Neuron (in vitro differentiated cells): ENCODE measurements around the gene TIMM10.

Source experiments
- H2AFZ ChIP-seq: one replicate; pipeline ENCODE4 v1.6.1; 2013; ENCODE audit warnings: low read depth, mild to moderate bottlenecking, inconsistent platforms, low read length, moderate library complexity
- H3K27me3 ChIP-seq: one replicate; pipeline ENCODE4 v1.6.1; 2013; ENCODE audit warnings: low read length; ENCODE audit not compliant: insufficient read depth
- H3K36me3 ChIP-seq: one replicate; pipeline ENCODE4 v1.6.1; 2013; ENCODE audit warnings: low read length; ENCODE audit not compliant: insufficient read depth
- H3K4me1 ChIP-seq: one replicate; pipeline ENCODE4 v1.6.1; 2013; ENCODE audit warnings: low read length; ENCODE audit not compliant: insufficient read depth
- H3K4me3 ChIP-seq: 2 replicates; pipeline ENCODE4 v1.5.1; 2013; ENCODE audit warnings: mild to moderate bottlenecking, low read length, moderate library complexity
- H3K9me3 ChIP-seq: one replicate; pipeline ENCODE4 v1.6.1; 2013; ENCODE audit warnings: low read length

Gene TIMM10

DNA sequence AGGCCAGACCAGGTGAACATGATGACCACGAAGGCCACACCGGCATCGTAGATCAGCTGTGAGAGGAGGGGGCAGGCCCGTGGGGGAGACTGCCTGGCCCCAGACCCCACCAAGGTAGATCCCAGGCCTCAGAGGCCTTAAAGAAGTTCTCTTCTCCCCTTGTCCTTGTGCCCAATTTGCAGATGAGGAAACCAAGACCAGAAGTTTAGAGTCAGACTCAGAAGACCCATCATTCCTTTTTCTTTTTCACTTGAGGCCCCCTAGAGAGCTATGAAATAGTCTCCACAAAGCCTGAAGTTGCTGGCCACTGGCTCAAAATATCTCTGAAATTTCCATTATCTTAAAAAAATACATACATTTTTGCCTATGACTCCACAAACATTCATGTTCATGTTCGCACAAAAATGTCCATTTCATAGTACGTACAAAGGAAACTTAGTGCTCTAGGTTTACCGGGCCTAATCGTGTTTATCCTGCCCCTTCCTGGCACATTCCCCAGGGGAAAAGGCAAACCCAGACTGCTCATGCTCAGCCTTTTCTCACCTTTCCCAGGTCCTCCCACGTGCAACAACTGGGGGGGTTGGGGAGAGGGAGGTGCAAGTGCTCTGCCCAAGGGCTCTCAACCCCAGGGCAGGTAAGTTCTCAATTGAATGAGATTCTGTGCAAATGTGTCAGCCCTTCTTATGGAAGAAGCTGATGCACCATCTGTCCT is 34.3 kb downstream of the TIMM10 start:
- H3K9me3 ChIP-seq, result no peaks in the 10 kb centered on the region
- H3K36me3 ChIP-seq, result no peaks in the 10 kb centered on the region
- no peak overlapping the region for H3K4me3 ChIP-seq
- H3K4me1 ChIP-seq, result peaks cover 11% of the 10 kb centered on the region
- H3K27me3 ChIP-seq, result no peaks in the 10 kb centered on the region
- no peak overlapping the region for H2AFZ ChIP-seq

DNA sequence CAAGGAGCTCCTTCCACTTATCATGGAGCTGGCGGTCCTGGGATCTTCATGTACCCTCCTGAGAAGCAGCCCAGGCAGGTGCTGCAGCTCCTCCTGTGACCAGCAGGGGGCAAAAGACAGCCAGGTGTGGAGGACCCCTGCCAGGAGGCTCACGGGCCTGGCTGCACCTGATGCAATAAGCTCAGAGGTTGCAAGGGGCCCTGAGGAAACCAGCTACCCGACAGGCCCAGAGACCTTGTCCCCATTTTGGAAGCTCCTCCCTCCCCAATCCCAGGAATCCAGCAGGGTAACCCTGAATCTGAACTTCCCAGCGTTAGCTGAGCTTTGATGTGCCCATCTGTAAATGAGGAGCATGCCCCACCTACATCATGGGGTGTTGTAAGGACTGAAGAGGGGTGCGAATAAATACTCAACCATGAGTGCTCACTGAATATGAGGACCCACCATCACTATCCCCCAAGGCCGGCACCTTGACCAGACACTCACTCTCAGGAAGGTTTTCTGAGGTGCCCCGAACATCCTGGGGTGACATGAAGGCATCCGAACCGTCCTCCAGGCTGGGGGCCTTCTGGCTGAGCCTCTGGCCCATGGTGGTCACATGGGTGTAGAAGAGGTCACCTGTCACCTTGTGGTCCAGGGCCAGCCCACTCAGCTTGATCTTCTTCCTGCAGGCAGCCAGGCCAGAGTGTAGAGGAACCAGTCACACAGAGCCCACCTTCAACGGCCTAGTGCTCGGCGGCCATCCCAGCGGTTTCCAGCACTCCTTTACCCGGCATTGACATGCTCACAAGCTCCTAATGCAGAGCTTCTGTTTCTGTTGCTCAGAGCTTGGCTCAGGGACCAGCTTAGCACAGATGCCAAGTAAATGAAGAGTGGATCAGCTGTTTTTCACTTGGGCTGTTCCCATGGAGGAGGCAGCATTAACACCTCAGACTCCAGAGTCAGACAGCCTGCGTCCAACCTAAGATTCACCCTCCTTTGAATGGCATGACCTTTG is 36.7 kb downstream of the TIMM10 start:
- Histone ChIP-seq H3K4me1 (peaks cover 1% of the 10 kb centered on the region), H3K4me3 (no peak overlapping the region), H3K36me3 (no peaks in the 10 kb centered on the region), H3K9me3 (no peaks in the 10 kb centered on the region), H3K27me3 (no peaks in the 10 kb centered on the region), H2AFZ (no peak overlapping the region)

DNA sequence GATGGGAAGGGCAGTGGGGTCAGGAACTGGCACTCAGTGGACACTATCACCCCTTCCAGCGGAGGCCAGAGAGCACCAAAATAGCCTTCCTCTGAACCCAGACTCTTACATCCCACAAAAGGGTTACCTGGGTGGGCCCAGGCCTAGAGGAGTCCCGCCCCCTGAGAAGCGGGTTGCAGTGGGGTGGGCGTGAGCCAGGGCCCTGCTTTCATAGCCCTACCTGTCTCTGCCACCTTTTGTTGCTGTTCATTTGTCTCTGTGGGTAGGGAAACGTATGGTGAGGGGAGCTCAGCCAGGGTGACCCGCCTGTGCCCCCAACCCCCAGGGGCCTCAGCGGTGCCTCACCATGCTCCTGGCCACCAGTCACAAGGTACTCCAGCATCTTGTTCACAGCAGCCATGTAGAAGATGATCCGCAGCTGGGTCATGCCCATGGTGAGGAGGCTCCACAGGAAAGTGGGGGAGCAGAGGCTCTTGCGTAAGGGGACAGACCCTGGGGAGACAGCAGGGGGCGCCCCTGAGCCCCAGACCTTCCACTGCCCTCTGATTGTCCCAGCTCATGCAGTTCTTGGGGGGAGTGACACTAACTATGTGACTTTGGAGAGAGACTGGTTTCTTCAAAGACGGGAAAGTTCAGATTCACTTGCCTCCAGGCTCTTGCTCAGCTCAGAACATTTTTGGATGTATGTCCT is 39.0 kb downstream of the TIMM10 start:
- Histone ChIP-seq H3K9me3 (no peaks in the 10 kb centered on the region), H3K27me3 (no peaks in the 10 kb centered on the region), H3K4me3 (no peak overlapping the region), H3K36me3 (no peaks in the 10 kb centered on the region), H3K4me1 (peaks cover 6% of the 10 kb centered on the region), H2AFZ (no peak overlapping the region)

DNA sequence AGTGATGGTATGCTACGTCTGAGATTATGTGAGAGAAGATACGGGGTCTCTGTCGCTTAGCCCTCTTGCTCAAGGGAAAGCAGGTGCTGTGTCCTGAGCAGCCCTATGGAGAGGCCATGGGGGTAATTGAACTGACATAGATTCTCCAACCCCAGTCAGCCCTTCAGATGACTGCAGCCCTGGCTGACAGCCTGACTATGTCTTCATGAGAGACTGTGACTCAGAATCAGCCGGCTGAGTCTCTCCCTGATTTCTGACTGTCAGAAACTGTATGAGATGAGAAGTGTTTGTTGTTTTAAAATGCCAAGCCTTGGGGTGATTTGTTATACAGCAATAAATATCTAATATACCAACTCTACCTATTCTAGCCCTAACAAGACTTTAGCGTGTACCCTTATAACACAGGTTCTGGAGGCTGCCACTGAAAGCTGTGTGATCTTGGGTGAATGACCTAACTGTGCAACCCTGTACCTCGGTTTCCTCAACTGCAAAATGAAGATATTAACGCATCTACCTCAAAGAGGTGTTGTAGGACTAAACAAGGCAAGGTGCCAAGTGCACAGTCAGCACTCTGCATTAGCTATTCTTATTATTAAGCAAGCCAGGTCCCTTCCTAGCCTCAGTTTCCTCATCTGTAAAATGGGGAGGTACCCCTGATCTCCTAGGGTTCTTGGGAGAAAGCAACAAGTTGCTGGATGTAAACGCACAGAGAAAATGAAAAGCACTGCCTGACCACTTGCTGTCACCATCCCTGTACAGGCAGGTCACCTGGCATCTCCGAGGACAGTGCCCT is 39.9 kb downstream of the TIMM10 start:
- H3K4me1 ChIP-seq, result peaks cover 6% of the 10 kb centered on the region
- H3K27me3 ChIP-seq, result no peaks in the 10 kb centered on the region
- no peak overlapping the region for H2AFZ ChIP-seq
- no peak overlapping the region for H3K4me3 ChIP-seq
- H3K9me3 ChIP-seq, result no peaks in the 10 kb centered on the region
- no peaks in the 10 kb centered on the region for H3K36me3 ChIP-seq

DNA sequence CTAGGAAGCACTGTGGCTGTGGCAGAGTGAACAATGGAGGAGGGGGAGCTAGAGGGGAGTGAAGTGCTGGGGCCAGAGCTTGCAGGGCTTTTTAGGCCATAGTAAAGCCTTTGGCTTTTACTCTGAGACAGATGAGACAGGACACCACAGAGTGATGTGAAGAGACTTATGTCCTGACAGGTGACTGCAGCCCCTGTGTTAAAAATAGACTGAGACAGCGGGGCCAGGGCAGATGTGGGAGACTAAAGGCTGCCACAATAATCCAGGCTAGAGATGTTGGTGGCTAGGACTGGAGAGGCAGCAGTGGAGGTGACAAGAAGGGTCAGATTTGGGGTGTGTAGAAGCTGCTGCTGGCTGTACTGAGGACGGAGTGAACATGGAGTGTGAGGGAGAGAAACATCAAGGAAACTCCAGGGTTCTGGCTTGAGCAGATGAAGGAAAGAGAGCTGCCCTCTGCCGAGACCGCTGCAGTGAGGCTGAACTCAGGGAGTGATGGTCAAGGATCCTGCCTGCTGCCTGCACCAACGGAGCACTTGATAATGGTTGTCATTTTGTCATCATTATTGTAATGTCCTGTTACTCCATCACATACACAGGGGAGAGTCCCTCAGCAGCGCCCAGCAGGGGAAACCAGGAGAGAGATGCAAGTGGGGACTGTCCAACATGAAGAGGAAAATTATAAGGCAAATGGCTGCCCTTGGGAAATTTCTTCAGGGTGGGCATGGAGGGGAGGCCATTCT is 42.5 kb downstream of the TIMM10 start:
- no peaks in the 10 kb centered on the region for H3K27me3 ChIP-seq
- peaks cover 12% of the 10 kb centered on the region for H3K4me1 ChIP-seq
- no peak overlapping the region for H3K4me3 ChIP-seq
- H2AFZ ChIP-seq, result no peak overlapping the region
- no peaks in the 10 kb centered on the region for H3K9me3 ChIP-seq
- H3K36me3 ChIP-seq, result no peaks in the 10 kb centered on the region

DNA sequence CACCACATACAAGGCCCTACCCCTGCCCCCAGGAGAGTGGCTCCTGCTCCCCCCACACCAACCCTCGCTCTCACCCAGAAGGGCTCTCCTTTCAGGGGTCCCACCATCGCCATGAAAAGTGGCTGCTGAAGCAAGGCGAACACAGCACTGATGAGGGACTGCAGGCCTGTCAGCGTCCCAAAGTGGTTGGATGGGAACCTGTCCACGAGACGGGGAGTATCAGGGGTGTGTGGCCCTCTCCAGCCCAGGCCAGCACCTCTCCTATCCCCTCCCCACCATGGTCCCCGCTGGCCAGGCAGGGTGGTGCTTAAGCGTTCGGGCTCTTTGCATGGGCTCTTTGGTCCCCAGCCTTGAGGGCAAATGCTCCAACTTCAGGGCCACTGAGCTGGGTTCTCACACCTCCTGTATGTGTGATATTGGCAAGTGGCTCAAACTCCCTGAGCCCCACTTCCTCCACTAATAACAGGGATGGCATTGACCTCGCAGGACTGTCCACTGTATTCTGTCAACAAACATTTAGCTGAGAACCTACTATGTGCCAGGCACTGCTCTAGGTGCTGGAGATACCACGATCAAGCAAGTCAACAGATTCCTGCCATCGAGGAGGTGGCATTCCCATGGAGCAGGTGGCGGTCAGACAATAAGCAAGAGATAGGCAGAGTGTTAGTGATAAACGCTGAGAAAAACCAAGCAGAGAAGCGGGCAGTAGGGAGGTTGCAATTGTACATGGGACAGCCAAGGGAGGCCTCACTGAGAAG is 43.4 kb downstream of the TIMM10 start:
- Histone ChIP-seq H3K4me1 (peaks cover 16% of the 10 kb centered on the region), H3K4me3 (no peak overlapping the region), H3K36me3 (no peaks in the 10 kb centered on the region), H3K27me3 (peaks cover under 1% of the 10 kb centered on the region), H2AFZ (no peak overlapping the region), H3K9me3 (no peaks in the 10 kb centered on the region)

DNA sequence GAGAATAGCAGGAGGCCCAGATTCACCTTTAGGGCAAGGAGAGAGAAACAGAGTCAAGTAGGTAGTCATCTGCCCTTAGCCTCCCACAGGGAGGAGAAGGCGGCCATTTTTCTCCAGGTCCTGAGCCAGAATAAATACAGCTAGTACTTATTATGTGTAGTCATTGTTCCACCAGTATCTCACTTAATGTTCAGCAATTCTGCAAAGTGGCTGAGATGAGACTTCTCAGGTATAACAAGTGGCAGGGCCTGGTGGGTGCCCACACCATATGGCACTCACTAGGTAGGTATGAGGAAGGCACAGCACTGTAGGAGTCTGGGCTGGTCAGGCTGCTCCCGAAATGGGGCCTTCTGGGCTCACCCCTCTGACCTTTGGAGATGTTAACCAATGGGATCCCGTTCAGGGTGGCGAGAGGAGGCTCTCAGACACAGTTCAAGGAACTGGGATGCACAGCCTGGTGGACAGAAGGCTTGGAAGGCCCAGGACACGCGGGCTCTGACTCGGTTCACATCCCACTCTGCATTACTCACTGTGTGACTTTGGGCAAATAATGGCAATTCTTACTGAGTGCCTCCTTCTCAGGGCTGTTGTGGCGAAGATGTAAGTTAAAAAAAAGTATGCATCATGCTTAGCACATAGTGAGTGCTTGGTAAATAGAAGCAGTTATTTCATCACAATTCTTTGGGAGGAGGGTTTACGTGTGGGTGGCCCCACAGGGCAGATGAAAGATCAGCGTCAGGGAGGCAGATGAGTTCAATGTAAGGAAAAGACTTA is 45.1 kb downstream of the TIMM10 start:
- no peak overlapping the region for H2AFZ ChIP-seq
- no peaks in the 10 kb centered on the region for H3K36me3 ChIP-seq
- no peak overlapping the region for H3K4me3 ChIP-seq
- peaks cover 20% of the 10 kb centered on the region for H3K4me1 ChIP-seq
- H3K9me3 ChIP-seq, result no peaks in the 10 kb centered on the region
- peaks cover 5% of the 10 kb centered on the region for H3K27me3 ChIP-seq

DNA sequence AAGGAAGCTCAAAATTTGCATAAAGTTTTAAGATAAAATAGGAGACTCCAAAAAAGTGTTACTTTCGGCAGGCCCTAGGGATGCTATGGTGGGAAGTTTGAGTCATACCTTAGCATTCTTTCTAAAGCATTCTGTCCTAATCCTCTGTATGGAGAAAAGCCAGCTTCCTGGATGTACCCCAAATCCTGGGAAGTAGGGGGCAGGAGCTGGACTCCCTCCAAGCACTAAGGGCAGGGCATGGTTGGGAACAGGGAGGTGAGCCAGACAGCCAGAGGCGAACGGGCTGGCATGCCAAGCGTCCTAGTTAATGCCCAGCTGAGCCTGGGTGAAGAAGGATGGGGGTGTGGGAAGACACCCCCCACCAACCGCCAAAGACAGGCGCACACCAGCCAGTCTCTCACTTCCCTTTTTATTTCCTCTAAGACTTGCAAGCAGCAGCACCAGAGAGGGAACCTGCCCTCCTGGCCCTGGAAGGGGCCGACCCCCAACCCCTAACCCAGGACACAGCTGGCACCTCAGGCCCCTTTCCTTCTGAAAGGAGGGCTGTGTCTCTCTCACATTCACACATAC is 46.3 kb downstream of the TIMM10 start:
- Histone ChIP-seq H3K4me1 (peaks cover 32% of the 10 kb centered on the region), H3K36me3 (no peaks in the 10 kb centered on the region), H3K4me3 (no peak overlapping the region), H3K9me3 (no peaks in the 10 kb centered on the region), H3K27me3 (peaks cover 5% of the 10 kb centered on the region), H2AFZ (no peak overlapping the region)

DNA sequence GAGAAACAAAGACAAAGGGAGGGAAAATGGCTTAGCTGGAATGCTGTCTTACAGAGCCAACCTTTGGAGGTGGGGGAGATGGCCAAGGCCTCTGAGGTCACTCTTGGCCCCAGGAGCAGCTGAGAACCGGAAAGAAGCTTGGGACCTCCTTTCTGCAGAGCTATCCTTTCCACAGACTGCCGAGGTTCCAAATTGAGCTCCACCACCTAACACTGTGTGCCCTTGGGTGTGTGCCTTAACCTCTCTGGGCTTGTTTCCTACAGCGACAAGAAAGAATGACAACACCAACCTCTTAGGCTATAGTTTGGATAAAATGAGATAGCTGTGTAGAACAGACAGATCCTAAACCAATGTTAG is 47.0 kb downstream of the TIMM10 start:
- peak overlapping the region; percentile 94 for H2AFZ ChIP-seq
- peak overlapping the region; percentile 51 for H3K4me3 ChIP-seq
- H3K27me3 ChIP-seq, result peaks cover 5% of the 10 kb centered on the region
- no peaks in the 10 kb centered on the region for H3K36me3 ChIP-seq
- H3K9me3 ChIP-seq, result no peaks in the 10 kb centered on the region
- H3K4me1 ChIP-seq, result peaks cover 35% of the 10 kb centered on the region

DNA sequence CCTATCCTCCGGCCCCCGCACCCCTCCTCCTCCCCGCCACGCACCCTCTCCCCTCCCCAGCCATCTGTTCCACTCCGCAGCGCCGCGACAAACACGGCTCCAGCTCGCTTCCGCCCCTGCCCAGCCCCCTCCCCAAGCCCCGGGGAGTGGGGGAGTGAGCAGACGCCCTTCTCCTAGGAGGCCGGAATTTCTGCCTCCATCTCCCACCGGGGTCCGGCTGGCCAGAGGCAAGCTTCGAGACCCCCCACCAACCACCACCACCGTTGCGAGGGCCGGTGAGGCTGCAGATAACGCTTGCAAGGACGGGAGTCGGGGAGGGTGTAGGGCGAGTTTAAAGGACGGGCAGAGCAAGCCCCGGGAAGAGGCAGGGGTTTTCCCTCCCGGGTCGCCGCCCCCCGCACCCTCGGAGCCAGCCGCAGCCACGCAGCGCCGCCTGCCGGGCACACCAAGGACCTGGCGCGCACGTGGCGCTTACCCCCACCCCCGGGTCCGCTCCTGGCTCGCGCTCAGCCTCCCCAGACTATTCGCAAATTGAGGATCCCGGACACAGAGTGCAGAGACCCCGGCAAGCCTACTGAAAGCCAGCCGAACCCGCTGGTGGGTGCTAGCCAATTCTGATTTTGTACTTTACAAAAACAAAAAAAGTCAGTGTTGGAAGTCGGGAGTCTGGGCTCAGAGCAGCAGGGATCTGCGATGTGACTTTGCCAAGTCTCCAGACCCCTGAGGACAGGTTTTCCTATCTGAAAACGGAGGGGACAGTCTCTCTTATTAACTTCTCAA is 47.6 kb downstream of the TIMM10 start:
- H3K27me3 ChIP-seq, result peaks cover 5% of the 10 kb centered on the region

More for the DNA sequence above, 47.6 kb downstream of the TIMM10 start:
- Histone ChIP-seq H2AFZ (peak overlapping the region; percentile 94), H3K4me3 (peak overlapping the region; percentile 51), H3K4me1 (peaks cover 35% of the 10 kb centered on the region), H3K9me3 (no peaks in the 10 kb centered on the region), H3K36me3 (no peaks in the 10 kb centered on the region)
